Measurements from ENCODE around the gene ATP8B1.

ATP8B1 gene

GRCh38 chr18:57670046-57670445, 133.1 kb downstream of the ATP8B1 start:
- Histone ChIP-seq H3K27ac (replicated peaks) (no peak overlapping the region), H3K27me3 (ENCODE audit: insufficient read depth, poor library complexity, severe bottlenecking) (no peaks in the 10 kb centered on the region), H3K4me3 (replicated peaks; ENCODE audit: insufficient read depth, low read length) (no peak overlapping the region)
- DNase-seq (ENCODE audit: low read depth in 1 of 2, low spot score in 1 of 2): no peak
- TF ChIP-seq REST (IDR thresholded peaks at IDR 0.05; ENCODE audit: insufficient replicate concordance, low read depth): no peak
- no peak for TF ChIP-seq POLR2AphosphoS5 (IDR thresholded peaks at IDR 0.05; ENCODE audit: low read depth)
- TF ChIP-seq GABPA (IDR thresholded peaks at IDR 0.05; ENCODE audit: low read depth): no peak
- TF ChIP-seq CTCF (IDR thresholded peaks at IDR 0.05; ENCODE audit: insufficient read depth, low read length): no peak

- Histone ChIP-seq H3K27ac (replicated peaks) (peak overlapping the region; percentile 91), H3K4me3 (replicated peaks; ENCODE audit: insufficient read depth, low read length) (no peak overlapping the region), H3K27me3 (ENCODE audit: insufficient read depth, poor library complexity, severe bottlenecking) (no peaks in the 10 kb centered on the region)
- DNase-seq (ENCODE audit: low read depth in 1 of 2, low spot score in 1 of 2): no peak
- TF ChIP-seq REST (IDR thresholded peaks at IDR 0.05; ENCODE audit: insufficient replicate concordance, low read depth) (no peak), CTCF (IDR thresholded peaks at IDR 0.05; ENCODE audit: insufficient read depth, low read length) (no peak), POLR2AphosphoS5 (IDR thresholded peaks at IDR 0.05; ENCODE audit: low read depth) (no peak), GABPA (IDR thresholded peaks at IDR 0.05; ENCODE audit: low read depth) (no peak), SPI1 (IDR thresholded peaks at IDR 0.05; ENCODE audit: borderline replicate concordance, low read depth) (no peak)
Observed at GRCh38 chr18:57668021-57668420, 135.1 kb downstream of the ATP8B1 start.

GRCh38 chr18:57666818-57667497, 136.2 kb downstream of the ATP8B1 start:
- peak; percentile 94 for TF ChIP-seq POLR2AphosphoS5 (IDR thresholded peaks at IDR 0.05; ENCODE audit: low read depth)
- TF ChIP-seq REST (IDR thresholded peaks at IDR 0.05; ENCODE audit: insufficient replicate concordance, low read depth): peak; percentile 65
- TF ChIP-seq SPI1 (IDR thresholded peaks at IDR 0.05; ENCODE audit: borderline replicate concordance, low read depth): no peak; the same call in 1 of the 2 replicates
- TF ChIP-seq GABPA (IDR thresholded peaks at IDR 0.05; ENCODE audit: low read depth): peak; percentile 34; the same call in 1 of the 2 replicates
- DNase-seq (ENCODE audit: low read depth in 1 of 2, low spot score in 1 of 2): peak; percentile 94 to 100
- Histone ChIP-seq H3K27ac (replicated peaks) (peak overlapping the region; percentile 91), H3K4me3 (replicated peaks; ENCODE audit: insufficient read depth, low read length) (no peak overlapping the region; the same call in 1 of the 2 replicates), H3K27me3 (ENCODE audit: insufficient read depth, poor library complexity, severe bottlenecking) (no peaks in the 10 kb centered on the region)
